Caki2 (cell line): ENCODE data around the gene PXDN. TPM values are rescaled to one million over a fixed set of nuclear protein-coding genes. Genes with fewer than 3 reads are reported as not detected.
"Not testable (repeated sequence)": the region's sequence is repeated elsewhere in the genome, so short reads cannot be mapped to it uniquely, and the experiment has no call there.

ENCODE experiments used
- DNase-seq: peaks from one replicate; pipeline ENCODE4 v3.0.0-alpha.2; 2015; ENCODE audit warnings: low read depth
- in situ Hi-C: cut with HindIII; loops from 2 replicates; pipeline ENCODE4 v1.10.0; 2016; ENCODE audit warnings: low sequenced_read_pairs, low pct_unique_long_range_greater_than_20kb, mixed read lengths
- total RNA-seq: library from RNA; depleted of rRNA; stranded (reverse); fragments of >200 nt; shearing (Covaris generic); gene quantifications from 2 replicates; pipeline ENCODE4 v1.2.3, GENCODE V29; 2014; ENCODE audit warnings: low replicate concordance

Gene PXDN
- total RNA-seq, 1 experiment from 2014 or later: 131 TPM

DNA sequence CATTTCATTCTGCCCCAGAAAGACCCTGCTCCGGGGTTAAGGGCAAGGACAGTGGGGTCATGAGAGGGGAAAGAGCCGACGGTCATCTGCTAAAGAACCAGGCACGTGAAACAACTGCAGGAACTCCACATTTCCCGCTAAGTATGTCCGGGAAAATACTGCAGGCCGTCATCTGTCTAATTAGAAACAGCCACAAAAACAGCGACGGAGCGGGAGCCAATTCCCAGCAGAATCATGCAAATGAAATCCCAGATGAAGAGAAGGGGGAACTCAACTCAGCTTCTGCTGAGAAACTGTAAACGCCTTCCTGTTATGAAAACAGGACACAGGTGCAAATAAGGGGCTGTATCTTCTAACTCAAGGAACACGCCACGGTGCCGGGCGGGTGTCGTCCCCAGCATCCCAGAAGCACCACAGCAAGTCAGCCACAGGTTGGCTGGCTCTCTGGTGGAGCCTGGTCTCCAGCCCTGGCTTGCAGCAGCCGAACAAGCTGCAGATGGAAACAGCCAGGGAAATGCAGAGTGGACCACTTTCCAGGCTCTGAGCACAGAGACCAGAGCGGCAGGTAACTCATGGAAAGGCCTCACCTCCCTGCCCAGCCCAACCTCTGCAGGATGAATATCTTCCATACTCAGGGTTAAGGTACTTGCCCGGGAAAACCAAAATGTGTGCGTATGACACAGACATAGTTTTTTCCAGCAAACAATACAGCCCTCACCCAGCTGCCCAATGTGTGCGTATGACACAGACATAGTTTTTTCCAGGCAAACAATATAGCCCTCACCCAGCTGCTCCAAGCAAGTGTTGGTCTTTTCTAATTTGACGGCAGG is 28.9 kb downstream of the PXDN start:
- no peak for DNase-seq
- in situ Hi-C loops: no loop called here

GRCh38 chr2:1714291-1715064 is 29.8 kb downstream of the PXDN start:
- no peak for DNase-seq
- in situ Hi-C loops: no loop called here

- in situ Hi-C loops: no loop called here
- DNase-seq: no peak
Measured at GRCh38 chr2:1713839-1714236, 30.5 kb downstream of the PXDN start.

DNA sequence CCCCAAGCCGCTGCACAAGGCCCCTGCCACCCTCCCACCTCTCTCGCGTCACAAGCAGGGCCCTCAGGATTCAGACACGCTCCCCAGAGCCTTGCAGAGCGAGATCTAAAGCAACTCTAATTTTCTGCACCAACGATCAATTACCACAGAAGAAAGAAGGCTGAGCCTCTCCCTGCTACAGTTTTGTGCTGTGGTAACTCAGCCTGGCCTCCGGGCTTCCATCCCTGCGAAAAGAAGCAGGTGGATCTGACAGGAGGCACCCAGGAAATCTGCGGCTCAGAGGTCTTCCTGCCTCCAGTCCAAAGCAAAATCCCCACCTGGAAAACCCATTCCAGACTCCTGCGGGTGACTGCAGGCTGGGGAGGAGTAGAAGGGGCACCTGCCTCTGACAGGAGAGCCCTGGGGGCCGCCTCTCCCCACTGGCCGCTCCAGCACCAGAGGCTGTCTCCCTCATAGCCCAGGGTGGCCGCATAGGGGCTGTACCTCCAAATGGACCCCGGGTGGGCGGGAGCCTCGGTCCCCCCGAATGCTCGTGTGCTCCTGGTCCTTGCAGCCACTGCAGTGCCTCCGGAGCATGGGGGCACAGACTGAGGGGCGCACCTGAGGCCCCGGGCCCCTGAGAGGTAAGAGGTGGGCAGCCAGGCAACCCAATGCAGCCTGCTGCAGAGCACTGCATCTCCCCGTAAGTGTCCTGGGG is 31.0 kb downstream of the PXDN start:
- in situ Hi-C loops: no loop called here
- DNase-seq: no peak

DNA sequence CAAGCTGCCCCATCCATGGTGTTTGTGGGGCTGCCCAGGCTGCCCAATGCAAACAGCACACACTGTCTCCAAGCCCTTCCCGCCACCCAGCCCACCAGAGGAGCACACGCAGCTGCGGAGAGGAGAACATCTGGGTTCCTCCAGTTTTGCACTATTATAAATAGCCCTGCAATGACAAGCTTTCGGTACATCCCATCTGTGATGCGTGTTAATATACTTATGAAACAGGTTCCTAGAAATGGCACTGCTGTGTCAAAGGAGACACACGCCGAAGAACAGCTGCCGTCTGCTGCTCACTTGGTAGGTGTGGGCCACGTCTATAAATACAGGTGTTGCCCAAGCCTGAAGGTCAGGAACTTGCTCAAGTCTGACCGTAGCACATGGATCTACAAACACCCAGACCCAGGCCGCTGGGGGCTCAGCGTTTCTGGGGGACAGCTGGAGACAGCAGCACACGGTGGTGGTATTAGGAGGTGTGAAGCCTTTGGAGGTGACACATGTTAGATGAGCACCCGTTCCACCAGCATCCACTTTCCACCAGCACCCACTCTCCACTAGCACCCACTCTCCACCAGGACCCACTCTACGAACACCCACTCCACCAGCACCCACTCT is 34.3 kb downstream of the PXDN start:
- in situ Hi-C loops: no loop called here
- DNase-seq: no peak

DNA sequence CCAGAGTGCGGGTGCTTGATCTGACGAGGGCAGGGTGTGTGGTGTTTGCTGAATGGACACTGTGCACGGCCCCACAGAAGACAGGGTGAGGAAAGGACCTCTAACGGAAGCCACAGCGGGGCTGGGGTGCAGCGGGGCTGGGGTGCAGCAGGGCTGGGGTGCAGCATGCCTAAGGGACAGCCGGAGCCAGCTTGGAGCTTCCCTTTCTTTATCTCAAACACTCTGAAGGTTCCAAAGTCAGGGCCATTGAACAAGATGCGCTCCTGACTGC is 35.0 kb downstream of the PXDN start:
- in situ Hi-C loops: no loop called here
- no peak for DNase-seq

DNA sequence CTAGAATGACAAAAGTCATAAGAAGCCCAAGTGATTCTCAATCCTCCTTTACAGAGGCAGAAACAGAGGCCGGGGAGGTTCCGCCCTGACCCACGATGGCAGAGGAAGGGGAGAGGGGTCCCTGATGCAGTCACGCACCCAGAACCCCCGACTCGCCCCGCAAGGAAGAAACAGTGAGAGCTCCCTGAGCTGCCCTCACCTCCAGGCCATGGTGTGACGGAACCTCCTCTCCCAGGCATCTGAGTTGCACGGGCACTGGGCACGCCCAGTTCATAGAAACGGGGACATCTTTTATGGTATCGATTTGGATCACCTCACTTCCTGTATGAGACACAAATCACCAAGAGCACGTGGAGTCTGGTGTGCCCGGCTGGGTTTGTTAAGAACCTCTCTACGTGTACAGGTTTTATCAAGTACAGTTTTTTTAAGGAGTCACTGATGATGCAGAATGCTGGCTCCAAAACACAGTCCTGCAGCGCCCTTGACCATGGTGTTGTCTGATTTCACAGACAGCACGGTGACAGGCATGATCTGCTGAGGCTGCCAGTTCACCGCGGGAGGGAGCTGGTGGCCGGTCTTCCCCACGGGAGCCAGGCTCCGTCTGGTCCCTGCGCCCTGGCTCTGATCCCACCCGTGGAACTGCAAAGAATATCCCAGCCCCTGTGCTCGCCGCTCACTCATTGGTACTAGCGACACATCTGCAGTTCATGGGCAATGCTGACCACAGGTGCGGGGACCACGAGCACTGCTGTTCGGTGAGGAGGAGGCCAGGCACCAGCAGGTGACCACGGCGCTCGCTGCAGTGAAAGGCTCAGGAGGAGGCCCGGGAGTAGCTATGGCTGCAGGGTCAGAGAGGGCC is 35.6 kb downstream of the PXDN start:
- in situ Hi-C loops: no loop called here
- no peak for DNase-seq

DNA sequence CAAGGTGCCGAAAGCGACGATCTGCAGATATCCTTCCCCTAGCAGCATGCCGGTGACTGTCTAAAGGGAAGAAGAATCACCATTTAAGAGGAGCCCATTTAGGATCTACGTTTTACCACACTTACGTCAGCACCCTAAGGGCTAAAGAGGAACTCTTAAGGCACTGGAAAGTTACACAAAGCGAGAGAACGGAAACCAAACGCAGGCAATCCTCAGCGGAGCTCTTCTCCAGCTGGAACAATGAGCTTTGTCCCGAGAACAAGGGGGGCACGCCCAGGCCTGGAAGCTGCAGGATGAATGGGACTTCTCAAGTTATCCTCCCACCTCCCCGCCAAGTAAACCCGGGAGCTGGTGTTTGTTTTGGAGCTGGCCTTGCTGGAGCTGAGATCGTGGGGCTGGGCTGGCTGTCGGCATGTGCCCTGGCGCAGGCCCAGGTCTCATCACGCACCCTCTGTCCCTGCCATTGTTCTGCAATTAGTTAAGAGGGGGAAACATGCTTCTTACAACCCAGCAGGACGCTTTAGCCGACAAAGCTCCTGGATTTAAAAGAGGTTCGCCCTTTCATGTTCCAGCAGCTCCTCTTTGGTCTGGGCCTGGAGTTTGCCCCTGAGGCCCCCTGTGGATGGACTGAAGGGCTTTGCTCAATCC is 36.4 kb downstream of the PXDN start:
- DNase-seq: no peak
- in situ Hi-C loops: no loop called here

GRCh38 chr2:1706089-1706841 is 38.0 kb downstream of the PXDN start:
- in situ Hi-C loops: not testable (repeated sequence)
- peak; percentile 60 for DNase-seq

DNA sequence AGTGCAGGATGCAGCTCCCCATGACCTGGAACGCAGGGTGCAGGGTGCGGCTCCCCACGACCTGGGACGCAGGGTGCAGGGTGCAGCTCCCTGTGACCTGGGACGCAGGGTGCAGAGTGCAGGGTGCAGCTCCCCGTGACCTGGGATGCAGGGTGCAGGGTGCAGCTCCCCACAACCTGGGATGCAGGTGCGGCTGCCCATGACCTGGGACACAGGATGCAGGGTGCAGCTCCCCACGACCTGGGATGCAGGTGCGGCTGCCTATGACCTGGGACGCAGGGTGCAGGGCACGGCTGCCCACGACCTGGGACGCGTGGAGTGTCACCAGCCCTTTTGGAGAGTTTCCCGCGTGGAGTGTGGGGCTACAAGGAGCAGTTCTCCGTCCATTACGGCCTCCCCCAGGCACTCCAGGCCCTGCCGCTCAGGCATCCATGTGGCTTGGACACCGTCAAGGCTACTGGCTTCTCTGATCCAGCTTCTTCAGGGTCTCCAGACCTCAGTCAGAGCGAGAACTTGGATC is 38.7 kb downstream of the PXDN start:
- in situ Hi-C loops: no loop called here
- DNase-seq: no peak

GRCh38 chr2:1704631-1705556 is 39.4 kb downstream of the PXDN start:
- peak; percentile 86 for DNase-seq
- in situ Hi-C loops: no loop called here

- in situ Hi-C loops: no loop called here
- peak; percentile 23 for DNase-seq
Measured at GRCh38 chr2:1702186-1702565, 42.1 kb downstream of the PXDN start.

DNA sequence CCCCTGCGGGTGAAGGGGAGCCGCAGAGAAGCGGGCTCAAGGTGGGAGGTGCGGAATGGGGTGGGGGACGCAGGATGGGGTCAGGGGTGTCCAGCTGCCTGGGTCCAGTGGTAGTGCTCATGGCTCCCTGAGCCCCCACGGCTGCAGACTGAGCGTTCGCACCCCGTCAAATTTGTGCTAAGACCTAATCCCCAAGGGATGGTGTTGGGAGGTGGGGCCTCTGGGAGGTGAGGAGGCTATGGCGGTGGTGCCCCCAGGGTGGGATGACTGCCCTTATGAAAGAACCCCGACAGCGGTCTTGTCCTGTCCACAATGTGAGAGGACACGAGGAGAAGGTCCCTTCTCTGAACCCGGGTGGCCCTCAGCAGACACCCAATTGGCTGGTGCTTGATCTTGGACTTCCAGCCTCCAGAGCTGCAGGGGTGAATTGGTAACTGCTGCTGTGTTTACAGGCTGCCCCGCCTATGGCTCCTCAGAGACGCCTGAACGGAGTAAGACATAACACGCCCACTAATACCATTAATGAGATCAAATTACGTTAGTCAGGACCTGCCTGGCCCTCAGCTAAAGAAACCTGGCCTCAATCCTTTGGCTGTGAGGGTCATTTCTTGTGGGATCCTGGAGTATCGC is 42.6 kb downstream of the PXDN start:
- peak; percentile 51 for DNase-seq
- in situ Hi-C loops: no loop called here

- DNase-seq: no peak
- in situ Hi-C loops: no loop called here
Measured at GRCh38 chr2:1701020-1701419, 43.3 kb downstream of the PXDN start.

DNA sequence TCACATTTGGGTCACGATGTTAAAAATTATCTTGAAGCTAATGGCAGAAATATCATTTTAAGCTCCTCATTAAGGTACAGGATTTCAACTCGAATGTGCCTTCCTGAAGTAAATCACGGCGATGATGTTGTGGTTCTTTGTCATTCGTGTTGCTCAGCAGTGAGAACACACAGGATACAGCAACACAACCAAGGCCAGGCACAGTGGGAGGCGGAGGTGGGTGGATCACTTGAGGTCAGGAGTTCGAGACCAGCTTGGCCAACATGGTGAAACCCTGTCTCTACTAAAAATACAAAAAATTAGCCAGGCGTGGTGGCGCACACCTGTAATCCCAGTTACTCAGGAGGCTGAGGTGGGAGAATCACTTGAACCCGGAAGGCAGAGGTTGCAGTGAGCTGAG is 43.9 kb downstream of the PXDN start:
- in situ Hi-C loops, DNase-seq: not testable (repeated sequence)
